ENCODE results near the gene SYNPR.
"Not testable (repeated sequence)": the region's sequence is repeated elsewhere in the genome, so short reads cannot be mapped to it uniquely, and the experiment has no call there.

Gene SYNPR

DNA sequence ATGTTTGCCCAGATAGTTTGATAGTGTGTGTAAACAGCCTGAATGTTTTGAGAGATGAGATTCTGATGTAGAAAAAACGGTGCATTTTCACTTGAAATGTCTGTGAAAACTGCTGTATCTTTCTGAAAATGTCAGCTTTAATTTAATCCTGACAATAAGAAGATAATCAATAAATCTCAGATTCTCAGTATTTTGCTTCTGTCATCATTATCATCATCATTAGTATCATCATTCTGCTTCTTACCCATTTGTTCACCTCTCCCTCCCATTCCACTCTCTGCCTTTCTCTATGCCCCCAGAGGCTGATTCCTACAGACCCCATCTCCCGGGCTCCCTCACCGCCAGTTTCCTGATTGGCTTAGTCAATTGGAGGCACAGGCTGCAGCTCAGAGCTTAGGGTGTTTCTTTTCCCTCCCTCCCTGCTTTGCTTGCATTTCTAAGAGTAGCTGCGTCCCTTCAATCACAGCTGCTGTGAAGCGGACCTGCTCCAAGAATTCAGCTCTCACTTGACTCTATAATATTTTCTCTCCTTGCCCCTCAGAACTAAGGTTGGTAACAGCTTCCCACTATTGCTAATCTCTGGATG lies 366.2 kb downstream of the SYNPR start:
- no peak for DNase-seq (ENCODE audit: extremely low read depth, insufficient read length)
- no peaks in the 10 kb centered on the region for H3K36me3 ChIP-seq (ENCODE audit: control insufficient read depth, insufficient read depth, low read length)
- TF ChIP-seq, protein P1, sequence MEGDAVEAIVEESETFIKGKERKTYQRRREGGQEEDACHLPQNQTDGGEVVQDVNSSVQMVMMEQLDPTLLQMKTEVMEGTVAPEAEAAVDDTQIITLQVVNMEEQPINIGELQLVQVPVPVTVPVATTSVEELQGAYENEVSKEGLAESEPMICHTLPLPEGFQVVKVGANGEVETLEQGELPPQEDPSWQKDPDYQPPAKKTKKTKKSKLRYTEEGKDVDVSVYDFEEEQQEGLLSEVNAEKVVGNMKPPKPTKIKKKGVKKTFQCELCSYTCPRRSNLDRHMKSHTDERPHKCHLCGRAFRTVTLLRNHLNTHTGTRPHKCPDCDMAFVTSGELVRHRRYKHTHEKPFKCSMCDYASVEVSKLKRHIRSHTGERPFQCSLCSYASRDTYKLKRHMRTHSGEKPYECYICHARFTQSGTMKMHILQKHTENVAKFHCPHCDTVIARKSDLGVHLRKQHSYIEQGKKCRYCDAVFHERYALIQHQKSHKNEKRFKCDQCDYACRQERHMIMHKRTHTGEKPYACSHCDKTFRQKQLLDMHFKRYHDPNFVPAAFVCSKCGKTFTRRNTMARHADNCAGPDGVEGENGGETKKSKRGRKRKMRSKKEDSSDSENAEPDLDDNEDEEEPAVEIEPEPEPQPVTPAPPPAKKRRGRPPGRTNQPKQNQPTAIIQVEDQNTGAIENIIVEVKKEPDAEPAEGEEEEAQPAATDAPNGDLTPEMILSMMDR (IDR thresholded peaks at IDR 0.05; ENCODE audit: insufficient read depth, low read length, poor library complexity, severe bottlenecking), result no peak
- no peak overlapping the region for H3K4me3 ChIP-seq (replicated peaks; ENCODE audit: low read depth, low read length)
- no peaks in the 10 kb centered on the region for H3K27me3 ChIP-seq (replicated peaks; ENCODE audit: control insufficient read depth, insufficient read depth, low read length)

GRCh38 chr3:63644928-63645781 lies 367.0 kb downstream of the SYNPR start:
- not testable (repeated sequence) for H3K36me3 ChIP-seq (ENCODE audit: control insufficient read depth, insufficient read depth, low read length); H3K4me3 ChIP-seq (replicated peaks; ENCODE audit: low read depth, low read length); H3K27me3 ChIP-seq (replicated peaks; ENCODE audit: control insufficient read depth, insufficient read depth, low read length); DNase-seq (ENCODE audit: extremely low read depth, insufficient read length)

GRCh38 chr3:63652066-63652725 lies 374.1 kb downstream of the SYNPR start, which contains the start of gene SNTN:
Gene SNTN, plus strand, starts transcription at chr3:63652675. Its CDS starts 13 bp downstream, at chr3:63652688.
- H3K36me3 ChIP-seq (ENCODE audit: control insufficient read depth, insufficient read depth, low read length), result no peaks in the 10 kb centered on the region
- TF ChIP-seq, protein P1 (IDR thresholded peaks at IDR 0.05; ENCODE audit: insufficient read depth, low read length, poor library complexity, severe bottlenecking), result no peak
- no peaks in the 10 kb centered on the region for H3K27me3 ChIP-seq (replicated peaks; ENCODE audit: control insufficient read depth, insufficient read depth, low read length)
- no peak for DNase-seq (ENCODE audit: extremely low read depth, insufficient read length)
- no peak within 1 kb of the TSS for H3K4me3 ChIP-seq (replicated peaks; ENCODE audit: low read depth, low read length)

- Histone ChIP-seq H3K4me3 (replicated peaks; ENCODE audit: low read depth, low read length) (no peak overlapping the region), H3K36me3 (ENCODE audit: control insufficient read depth, insufficient read depth, low read length) (no peaks in the 10 kb centered on the region), H3K27me3 (replicated peaks; ENCODE audit: control insufficient read depth, insufficient read depth, low read length) (no peaks in the 10 kb centered on the region)
- TF ChIP-seq, protein P1 (IDR thresholded peaks at IDR 0.05; ENCODE audit: insufficient read depth, low read length, poor library complexity, severe bottlenecking), result no peak
- DNase-seq (ENCODE audit: extremely low read depth, insufficient read length), result no peak
Measured at GRCh38 chr3:63654211-63654610, 376.1 kb downstream of the SYNPR start.

DNA sequence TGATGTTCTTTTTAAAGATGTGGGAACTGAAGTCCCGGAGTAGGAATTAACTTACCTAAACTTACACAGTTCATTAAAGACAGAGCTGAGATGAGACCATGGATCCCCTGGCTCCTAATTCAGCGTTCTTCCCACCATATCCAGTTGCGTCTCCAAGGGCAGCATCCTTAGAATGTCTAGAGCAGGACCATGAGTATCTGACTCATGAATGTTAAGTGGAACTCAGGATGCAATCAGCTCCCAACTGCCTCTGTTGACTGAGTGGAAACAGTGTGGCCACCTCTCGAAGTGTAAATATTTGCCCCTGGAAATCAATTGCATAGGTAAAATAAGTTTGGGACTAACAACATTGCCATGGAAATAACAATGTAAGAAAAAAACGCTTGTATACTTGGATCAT lies 376.8 kb downstream of the SYNPR start:
- TF ChIP-seq, protein P1 (IDR thresholded peaks at IDR 0.05; ENCODE audit: insufficient read depth, low read length, poor library complexity, severe bottlenecking), result no peak
- H3K27me3 ChIP-seq (replicated peaks; ENCODE audit: control insufficient read depth, insufficient read depth, low read length), result no peaks in the 10 kb centered on the region

GRCh38 chr3:63655519-63655918 lies 377.4 kb downstream of the SYNPR start:
- no peak overlapping the region for H3K4me3 ChIP-seq (replicated peaks; ENCODE audit: low read depth, low read length)
- no peak for DNase-seq (ENCODE audit: extremely low read depth, insufficient read length)

More for the DNA sequence above, 376.8 kb downstream of the SYNPR start:
- H3K4me3 ChIP-seq (replicated peaks; ENCODE audit: low read depth, low read length), result no peak overlapping the region
- no peaks in the 10 kb centered on the region for H3K36me3 ChIP-seq (ENCODE audit: control insufficient read depth, insufficient read depth, low read length)
- DNase-seq (ENCODE audit: extremely low read depth, insufficient read length), result no peak

More at GRCh38 chr3:63655519-63655918, 377.4 kb downstream of the SYNPR start:
- H3K27me3 ChIP-seq (replicated peaks; ENCODE audit: control insufficient read depth, insufficient read depth, low read length), result no peaks in the 10 kb centered on the region
- no peaks in the 10 kb centered on the region for H3K36me3 ChIP-seq (ENCODE audit: control insufficient read depth, insufficient read depth, low read length)
- TF ChIP-seq, protein P1 (IDR thresholded peaks at IDR 0.05; ENCODE audit: insufficient read depth, low read length, poor library complexity, severe bottlenecking), result no peak

Data from GM06990 (cell line).